ENCODE measurements around the gene AP3M1.

The AP3M1 gene

GRCh38 chr10:74081192-74081803 is 69.3 kb downstream of the AP3M1 start:
- TF ChIP-seq CTCF (IDR thresholded peaks at IDR 0.05; ENCODE audit: borderline replicate concordance, insufficient read depth, low read depth, low read length) = peak; percentile 68
- no peak overlapping the region for H3K4me3 ChIP-seq (ENCODE audit: low read depth, low read length)

DNA sequence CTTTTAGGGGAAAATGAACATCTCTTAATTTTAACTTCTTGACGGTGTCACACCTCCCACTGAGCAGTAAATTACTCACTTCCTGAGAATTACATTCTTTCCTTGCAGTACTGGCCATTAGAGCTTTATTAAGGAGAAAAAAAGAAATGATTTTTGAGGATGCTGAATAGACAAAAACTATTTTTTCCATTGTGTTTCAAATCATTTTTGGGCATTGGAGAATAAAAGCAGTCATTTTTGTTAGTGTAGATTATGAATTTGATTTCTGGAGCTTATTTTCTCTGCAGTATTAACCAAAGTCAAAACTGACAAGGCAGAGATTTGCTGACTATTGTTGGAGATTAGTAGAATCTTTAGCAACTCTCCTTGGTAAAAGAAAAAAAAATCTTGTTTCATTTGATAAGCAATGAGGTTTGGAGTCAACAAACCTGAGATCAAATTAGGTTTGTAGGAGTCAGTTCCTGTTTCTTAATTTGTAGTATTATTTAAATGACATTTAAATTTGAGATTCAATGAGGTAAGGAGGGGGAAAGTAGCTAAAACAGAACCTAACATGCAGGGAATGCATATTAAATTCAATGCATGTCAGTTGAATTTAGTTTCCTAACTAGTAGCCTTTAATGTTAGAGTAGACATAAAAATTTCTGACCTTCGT is 70.6 kb downstream of the AP3M1 start:
- H3K4me3 ChIP-seq (ENCODE audit: low read depth, low read length) = no peak overlapping the region
- no peak for TF ChIP-seq CTCF (IDR thresholded peaks at IDR 0.05; ENCODE audit: borderline replicate concordance, insufficient read depth, low read depth, low read length)

DNA sequence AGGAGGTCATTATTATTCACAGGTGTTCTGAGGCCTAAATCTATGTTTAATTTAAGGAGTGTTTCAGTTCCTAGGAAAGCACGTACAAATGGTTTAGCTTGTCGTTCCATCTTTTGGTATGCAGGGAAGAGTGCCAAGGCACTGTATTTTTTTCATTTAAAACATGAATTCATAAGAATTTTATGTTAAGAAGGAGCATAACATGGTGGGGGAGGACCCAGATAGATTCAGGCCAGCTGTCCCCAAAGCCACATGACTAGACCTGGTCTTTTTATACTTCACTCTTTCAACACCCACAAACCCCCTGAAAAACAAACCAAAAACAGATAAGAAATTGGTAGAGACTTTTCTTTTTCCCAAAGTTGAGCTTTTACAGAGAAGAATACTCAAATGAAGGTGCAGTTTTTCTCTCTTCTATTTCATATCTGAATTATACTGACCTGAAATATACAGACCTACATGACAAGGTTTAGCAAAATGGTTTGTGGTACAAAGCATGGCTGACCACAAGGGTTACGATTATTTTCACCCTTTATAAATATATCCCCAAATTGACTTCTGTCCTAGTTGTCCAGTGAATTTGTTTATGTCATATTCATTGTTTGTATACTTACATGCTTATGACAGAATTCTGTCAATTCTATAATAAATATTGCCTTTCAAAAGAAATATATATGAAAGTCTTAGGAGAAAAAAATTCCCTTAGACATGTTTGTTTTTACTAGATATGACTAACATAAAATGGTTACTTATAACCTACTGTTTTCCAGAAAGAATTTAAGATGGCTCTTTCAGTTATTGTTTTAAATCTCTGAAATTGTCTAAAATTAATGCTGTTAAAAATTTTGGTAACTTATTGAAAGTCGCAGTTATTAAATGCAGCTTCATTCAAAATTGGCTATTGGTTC is 71.3 kb downstream of the AP3M1 start:
- no peak for TF ChIP-seq CTCF (IDR thresholded peaks at IDR 0.05; ENCODE audit: borderline replicate concordance, insufficient read depth, low read depth, low read length)

GRCh38 chr10:74078037-74078436 is 72.6 kb downstream of the AP3M1 start:
- no peak overlapping the region for H3K4me3 ChIP-seq (ENCODE audit: low read depth, low read length)
- no peak for TF ChIP-seq CTCF (IDR thresholded peaks at IDR 0.05; ENCODE audit: borderline replicate concordance, insufficient read depth, low read depth, low read length)

More for the DNA sequence above, 71.3 kb downstream of the AP3M1 start:
- no peak overlapping the region for H3K4me3 ChIP-seq (ENCODE audit: low read depth, low read length)

DNA sequence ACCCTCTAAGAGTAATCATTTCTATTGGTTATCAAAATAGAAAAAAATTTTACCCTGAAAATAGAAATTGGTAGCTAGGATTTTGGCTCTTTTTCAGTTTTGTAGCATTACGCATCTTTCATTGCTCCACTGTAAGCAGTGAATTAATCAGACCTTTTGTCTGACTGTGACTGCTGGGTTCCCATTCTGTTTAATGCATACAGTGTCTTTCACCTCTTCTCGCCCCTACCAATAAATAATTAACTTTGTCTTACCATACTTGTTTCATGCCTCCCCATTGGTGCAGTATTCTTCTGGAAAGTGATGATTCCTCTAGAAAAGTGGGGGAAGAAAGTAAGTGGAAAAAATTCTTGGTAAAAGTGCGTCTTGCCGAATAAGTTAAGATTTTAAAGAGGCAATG is 73.2 kb downstream of the AP3M1 start:
- TF ChIP-seq CTCF (IDR thresholded peaks at IDR 0.05; ENCODE audit: borderline replicate concordance, insufficient read depth, low read depth, low read length) = no peak
- H3K4me3 ChIP-seq (ENCODE audit: low read depth, low read length) = no peak overlapping the region

- TF ChIP-seq CTCF (IDR thresholded peaks at IDR 0.05; ENCODE audit: borderline replicate concordance, insufficient read depth, low read depth, low read length) = no peak
- no peak overlapping the region for H3K4me3 ChIP-seq (ENCODE audit: low read depth, low read length)
These were observed 73.7 kb downstream of the AP3M1 start for GRCh38 chr10:74076961-74077360.
